HG02852 (cell line): ENCODE results near the gene SLC48A1.

Experiments used
- ATAC-seq: cut with Tn5 transposase; IDR thresholded peaks from one replicate; pipeline ENCODE4 v1.9.1; 2021; ENCODE audit warnings: mild to moderate bottlenecking, moderate library complexity; ENCODE audit not compliant: unreplicated experiment

SLC48A1 gene

GRCh38 chr12:47821346-47821706, 48.3 kb downstream of the SLC48A1 start:
- no peak for ATAC-seq

- no peak for ATAC-seq
Observed at GRCh38 chr12:47822401-47822800, 49.4 kb downstream of the SLC48A1 start.

GRCh38 chr12:47822863-47823262, 49.8 kb downstream of the SLC48A1 start:
- no peak for ATAC-seq

GRCh38 chr12:47823422-47824086, 50.5 kb downstream of the SLC48A1 start:
- ATAC-seq = no peak

DNA sequence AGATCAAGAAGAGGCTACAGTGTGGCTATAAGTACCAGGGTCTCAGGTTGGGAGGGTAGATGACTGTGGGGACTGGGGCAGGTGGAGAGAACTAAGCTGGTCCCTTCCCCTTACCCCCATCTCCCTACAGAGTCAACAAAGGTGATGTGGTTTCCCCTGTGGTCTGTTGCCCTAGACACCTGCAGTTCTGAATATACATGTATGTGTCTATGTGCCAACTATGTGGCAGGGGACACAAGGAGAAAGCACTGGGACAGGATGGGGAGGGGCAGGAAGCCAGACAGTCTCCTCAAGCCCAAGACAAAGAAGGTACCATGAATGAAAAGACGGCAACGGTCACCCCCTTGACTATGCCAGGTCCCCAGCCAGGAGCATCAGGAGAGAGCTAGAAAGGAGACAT, 51.2 kb downstream of the SLC48A1 start:
- ATAC-seq = no peak

DNA sequence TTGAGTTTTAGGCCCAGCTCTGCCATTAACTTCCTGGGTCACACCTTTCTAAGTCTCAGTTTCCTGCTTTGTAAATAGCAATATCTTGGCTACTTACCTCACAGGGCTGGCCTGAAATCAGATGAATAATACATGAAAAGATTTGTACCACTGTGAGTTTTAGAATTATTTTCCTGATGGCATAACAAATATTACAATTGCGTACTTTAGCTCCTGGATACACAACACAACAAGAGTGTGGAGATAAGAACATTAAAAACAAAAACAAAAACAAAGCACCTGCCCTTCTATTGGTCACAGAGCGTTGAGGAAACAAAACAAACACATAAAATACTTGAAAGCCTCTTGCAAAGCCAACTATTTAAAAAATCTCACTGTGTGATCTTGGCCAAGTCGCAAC, 51.6 kb downstream of the SLC48A1 start:
- ATAC-seq = no peak

DNA sequence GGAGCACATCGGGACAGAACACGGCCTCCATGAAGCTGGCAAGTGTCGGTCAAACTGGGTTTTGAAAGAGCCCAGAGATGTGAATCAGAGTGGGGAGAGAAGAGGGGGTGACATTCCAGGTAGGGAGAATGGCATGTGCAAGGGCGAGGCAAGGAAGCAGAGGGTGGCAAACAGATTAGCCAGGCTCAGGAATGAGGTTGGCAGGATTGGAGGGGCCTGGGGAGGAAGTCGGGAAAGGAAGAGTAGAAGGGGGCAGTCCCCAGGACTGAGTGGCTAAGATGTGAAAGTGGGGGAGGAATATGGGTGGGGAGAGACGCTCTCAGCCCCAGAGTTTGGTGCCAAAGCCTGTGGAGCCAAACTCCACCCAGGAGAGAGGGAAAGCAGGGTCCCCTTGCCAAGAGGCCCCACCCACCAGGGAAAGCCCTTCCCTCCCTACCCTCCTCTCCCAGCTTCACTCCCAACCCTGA, 52.2 kb downstream of the SLC48A1 start:
- no peak for ATAC-seq

GRCh38 chr12:47828008-47828975, 55.3 kb downstream of the SLC48A1 start:
- ATAC-seq = no peak

DNA sequence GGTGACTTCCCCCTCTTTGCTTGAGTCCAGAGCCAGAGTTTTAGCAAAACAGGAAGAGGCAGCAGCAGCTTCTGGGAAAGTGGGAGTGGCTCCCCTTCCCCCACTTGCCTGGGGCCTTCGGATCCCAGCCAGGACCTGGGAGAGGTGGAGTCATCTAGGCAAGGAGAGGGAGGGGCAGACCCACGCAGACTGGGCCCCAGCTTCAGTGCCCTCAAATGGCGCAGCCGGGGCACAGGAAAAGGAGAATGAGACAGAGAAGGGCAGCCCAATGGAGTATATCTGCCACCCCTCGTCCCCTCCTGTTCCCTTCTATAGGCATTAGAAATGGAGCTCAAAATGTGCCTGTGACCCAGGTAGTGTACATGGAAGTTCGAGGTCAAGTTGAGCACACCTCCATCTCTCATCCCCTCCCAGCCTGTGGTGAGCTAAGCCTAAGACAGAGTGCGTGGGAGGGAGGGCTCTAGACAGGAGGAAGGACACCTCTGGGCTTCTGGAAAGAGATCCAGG, 56.0 kb downstream of the SLC48A1 start:
- ATAC-seq = no peak

DNA sequence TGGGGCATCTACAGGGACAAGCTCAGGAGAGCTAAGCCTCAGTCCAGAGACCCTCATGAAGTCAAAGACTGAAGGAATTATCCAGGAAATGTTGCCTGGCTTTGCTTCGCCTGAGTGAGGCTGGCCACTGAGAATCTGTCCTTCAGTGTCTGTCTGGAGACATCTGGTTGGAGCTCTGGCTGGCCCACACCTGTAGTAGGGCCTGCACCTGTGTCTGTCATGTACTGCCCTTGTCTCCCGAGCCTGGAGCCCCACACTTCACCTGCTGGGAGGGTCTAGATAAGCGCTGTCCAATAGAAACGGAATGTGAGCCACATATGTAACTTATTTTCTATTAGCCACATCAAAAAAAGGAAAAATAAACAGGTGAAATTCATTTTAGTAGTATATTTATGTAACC, 56.5 kb downstream of the SLC48A1 start:
- ATAC-seq = no peak
